GM12864 (cell line): Measurements from ENCODE around the gene APC2.
"Not testable (repeated sequence)": the region's sequence is repeated elsewhere in the genome, so short reads cannot be mapped to it uniquely, and the experiment has no call there.

Source experiments
- DNase-seq: peaks from one replicate; pipeline ENCODE4 v3.0.0-alpha.2; 2011; ENCODE audit warnings: low read depth
- H3K4me3 ChIP-seq: 2 replicates; pipeline ENCODE4 v1.5.1; 2011; ENCODE audit warnings: mild to moderate bottlenecking, low read depth, low read length, control low read depth
- CTCF ChIP-seq: IDR thresholded peaks from 2 replicates; pipeline ENCODE4 v1.5.1; 2011; ENCODE audit warnings: low read depth, mild to moderate bottlenecking, moderate library complexity, low read length, control low read depth, inconsistent platforms; ENCODE audit errors: missing control alignments

The APC2 gene

GRCh38 chr19:1472231-1473084, 22.5 kb downstream of the APC2 start:
- TF ChIP-seq CTCF: no peak
- no peak for DNase-seq
- no peak overlapping the region for H3K4me3 ChIP-seq

DNA sequence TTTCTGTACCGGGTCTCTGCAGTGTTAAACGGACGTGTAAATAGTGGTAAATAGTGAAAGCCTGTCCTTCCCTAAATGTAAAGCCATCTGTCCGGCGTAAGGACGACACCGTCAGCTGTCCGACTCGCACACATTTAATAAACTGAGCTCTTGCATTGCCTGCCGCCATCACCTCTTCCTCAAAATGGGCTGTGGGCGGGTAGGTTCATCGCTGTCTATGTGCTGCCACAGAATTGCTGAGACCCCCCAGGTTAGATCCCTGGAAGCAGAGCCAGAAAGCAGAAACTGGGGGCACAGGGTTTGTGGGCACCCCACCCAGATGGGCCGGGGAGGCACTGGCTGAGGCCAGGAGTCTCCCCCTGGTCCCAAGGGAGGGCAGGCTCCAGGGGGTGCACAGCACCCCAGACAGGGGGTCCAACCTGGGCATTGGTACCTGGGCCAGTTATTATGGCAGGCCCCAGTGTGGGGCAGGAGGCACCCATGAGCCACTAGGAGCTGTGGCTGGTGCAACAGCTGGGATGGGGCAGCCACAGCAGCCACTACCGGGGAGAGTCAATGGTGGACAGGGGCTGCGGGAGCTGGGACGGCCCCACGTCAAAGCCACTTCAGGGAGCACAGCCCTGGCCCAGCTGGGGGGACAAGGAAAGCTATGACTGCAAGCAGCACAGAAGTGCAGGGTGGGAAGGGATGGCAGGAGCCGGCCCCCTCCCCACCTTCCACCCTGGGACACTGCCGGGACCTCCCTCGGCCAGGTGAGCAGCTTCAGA, 23.3 kb downstream of the APC2 start:
- no peak for DNase-seq
- TF ChIP-seq CTCF: no peak
- H3K4me3 ChIP-seq: no peak overlapping the region

- no peak overlapping the region for H3K4me3 ChIP-seq
- no peak for TF ChIP-seq CTCF
- no peak for DNase-seq
Observed at GRCh38 chr19:1474011-1474764, 24.3 kb downstream of the APC2 start.

- no peak overlapping the region for H3K4me3 ChIP-seq
- DNase-seq: no peak
- TF ChIP-seq CTCF: no peak
Observed at GRCh38 chr19:1474765-1475351, 24.9 kb downstream of the APC2 start.

- TF ChIP-seq CTCF: no peak
- DNase-seq: no peak
- H3K4me3 ChIP-seq: no peak overlapping the region
Observed at GRCh38 chr19:1475751-1476437, 26.0 kb downstream of the APC2 start.

GRCh38 chr19:1477056-1477455, 27.1 kb downstream of the APC2 start:
- DNase-seq, H3K4me3 ChIP-seq: not testable (repeated sequence)
